22Rv1 (cell line): ENCODE measurements around the gene ADGRD1.

Experiments used
- H3K27ac ChIP-seq: fragments of 450-650 bp; 2 replicates; pipeline ENCODE4 v1.5.1; 2017
- CTCF ChIP-seq: fragments of 450-650 bp; IDR thresholded peaks from 2 replicates; pipeline ENCODE4 v1.5.1; 2017; ENCODE audit warnings: mild to moderate bottlenecking
- ZFX ChIP-seq: fragments of 450-650 bp; IDR thresholded peaks from 2 replicates; pipeline ENCODE4 v1.6.1; 2017; ENCODE audit warnings: antibody characterized with exemption, borderline replicate concordance

ADGRD1 gene

DNA sequence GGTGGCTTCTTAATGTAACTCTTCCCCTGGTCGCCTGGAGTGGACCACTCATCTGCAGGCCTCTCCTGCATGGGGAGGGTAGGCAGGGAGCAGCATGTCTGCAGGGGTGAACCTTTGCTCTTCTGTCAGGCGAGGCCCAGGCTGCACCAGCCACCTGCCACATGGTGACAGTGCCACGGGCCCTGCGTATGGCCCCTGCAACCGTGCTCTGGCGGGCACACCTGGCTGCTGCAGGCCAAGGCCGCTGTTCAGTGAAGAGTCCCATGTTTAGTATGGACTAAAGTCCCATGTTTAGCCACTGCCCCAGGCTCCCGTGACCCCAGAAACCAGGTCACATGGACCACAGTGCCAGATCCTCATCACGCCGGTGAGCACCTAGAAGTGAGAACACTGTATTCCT is 187.0 kb downstream of the ADGRD1 start:
- TF ChIP-seq ZFX (no peak), CTCF (no peak)
- H3K27ac ChIP-seq: no peak overlapping the region

- TF ChIP-seq ZFX: no peak
- no peak for TF ChIP-seq CTCF
These were observed 187.8 kb downstream of the ADGRD1 start for GRCh38 chr12:131141514-131141913.

GRCh38 chr12:131142891-131143657 is 189.4 kb downstream of the ADGRD1 start:
- no peak overlapping the region for H3K27ac ChIP-seq
- TF ChIP-seq ZFX: no peak
- no peak for TF ChIP-seq CTCF

More at GRCh38 chr12:131141514-131141913, 187.8 kb downstream of the ADGRD1 start:
- no peak overlapping the region for H3K27ac ChIP-seq

- H3K27ac ChIP-seq: no peak overlapping the region
- TF ChIP-seq CTCF (no peak), ZFX (no peak)
These were observed 192.5 kb downstream of the ADGRD1 start for GRCh38 chr12:131146173-131146675.

GRCh38 chr12:131147293-131147692 is 193.6 kb downstream of the ADGRD1 start:
- no peak for TF ChIP-seq CTCF
- TF ChIP-seq ZFX: no peak
- no peak overlapping the region for H3K27ac ChIP-seq

DNA sequence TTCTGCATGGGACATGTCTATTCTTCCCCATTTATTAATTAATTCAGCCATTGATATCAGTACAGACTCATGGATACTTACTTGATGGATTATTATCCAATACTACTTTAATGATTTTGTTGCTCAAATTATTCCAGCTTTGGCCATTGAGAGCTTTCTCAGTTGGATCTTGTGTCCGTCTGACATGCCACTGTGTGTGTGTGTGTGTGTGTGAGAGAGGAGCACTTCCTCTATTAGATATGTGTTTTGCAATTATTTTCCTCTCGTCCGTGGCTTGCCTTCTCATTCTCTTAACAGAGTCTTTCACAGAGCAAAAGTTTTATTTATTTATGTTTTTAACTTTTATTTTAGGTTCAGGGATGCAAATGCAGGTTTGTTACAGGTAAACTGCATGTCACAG is 194.2 kb downstream of the ADGRD1 start:
- no peak overlapping the region for H3K27ac ChIP-seq
- TF ChIP-seq CTCF (no peak), ZFX (no peak)

GRCh38 chr12:131151558-131152345 is 198.0 kb downstream of the ADGRD1 start:
- no peak overlapping the region for H3K27ac ChIP-seq
- no peak for TF ChIP-seq CTCF
- no peak for TF ChIP-seq ZFX
